ENCODE results near the gene SPATS2. TPM values are rescaled to one million over a fixed set of nuclear protein-coding genes. Genes with fewer than 3 reads are reported as not detected.

Gene SPATS2
- total RNA-seq, 4 donors from 2014 or later, result 5.3 to 7.8 (median 6.7) TPM

DNA sequence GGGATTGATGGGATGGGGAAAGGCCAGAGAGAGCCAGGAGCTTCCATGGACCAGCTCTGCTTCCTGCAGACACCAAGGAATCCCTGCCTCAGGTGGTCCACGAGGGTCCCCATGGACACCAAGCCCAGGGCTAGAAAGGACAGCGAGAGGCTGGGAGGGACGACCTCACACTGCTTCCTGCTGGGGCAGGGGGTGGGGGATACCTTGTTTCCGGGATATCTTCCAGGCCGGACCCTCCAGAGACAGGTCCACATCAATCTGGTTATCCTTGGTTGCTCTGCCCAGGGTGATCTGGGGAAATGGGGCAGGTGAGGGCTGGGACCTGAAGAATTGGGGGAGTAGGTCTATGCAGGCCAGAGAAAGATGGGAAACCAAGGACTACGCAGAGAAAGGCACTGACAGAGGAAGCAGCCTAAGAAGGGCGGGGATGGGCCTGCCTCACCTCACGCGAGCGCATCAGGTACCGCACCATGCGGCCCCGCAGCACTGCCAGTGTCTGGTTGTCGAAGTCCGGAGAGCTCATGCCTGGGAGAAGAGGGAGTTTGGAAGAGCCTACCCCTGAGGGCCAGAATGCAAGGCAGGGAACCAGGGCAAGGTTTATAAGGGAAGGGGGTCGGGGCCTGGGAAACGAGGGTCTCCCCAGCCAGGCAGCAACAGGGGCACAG lies 191.9 kb downstream of the SPATS2 start:
- H3K27me3 ChIP-seq, result no peaks in the 10 kb centered on the region
- DNase-seq (no peak), ATAC-seq (no peak)
- H3K27ac ChIP-seq, result no peak overlapping the region
- no peaks in the 10 kb centered on the region for H3K9me3 ChIP-seq
- H3K4me3 ChIP-seq, result no peak overlapping the region
- intact Hi-C loops (cut with DNase I; ENCODE audit: low total_unique reads), result no loop called here
- in situ Hi-C loops (cut with MboI; ENCODE audit: low sequenced_read_pairs in 4 of 4), result no loop called here
- H3K4me1 ChIP-seq, result peaks cover 5 to 10% of the 10 kb centered on the region in 2 donors
- H3K36me3 ChIP-seq, result peaks cover 0 to 81% of the 10 kb centered on the region in 2 donors
- no peak for TF ChIP-seq POLR2A (IDR thresholded peaks at IDR 0.05)
- TF ChIP-seq, protein P1, sequence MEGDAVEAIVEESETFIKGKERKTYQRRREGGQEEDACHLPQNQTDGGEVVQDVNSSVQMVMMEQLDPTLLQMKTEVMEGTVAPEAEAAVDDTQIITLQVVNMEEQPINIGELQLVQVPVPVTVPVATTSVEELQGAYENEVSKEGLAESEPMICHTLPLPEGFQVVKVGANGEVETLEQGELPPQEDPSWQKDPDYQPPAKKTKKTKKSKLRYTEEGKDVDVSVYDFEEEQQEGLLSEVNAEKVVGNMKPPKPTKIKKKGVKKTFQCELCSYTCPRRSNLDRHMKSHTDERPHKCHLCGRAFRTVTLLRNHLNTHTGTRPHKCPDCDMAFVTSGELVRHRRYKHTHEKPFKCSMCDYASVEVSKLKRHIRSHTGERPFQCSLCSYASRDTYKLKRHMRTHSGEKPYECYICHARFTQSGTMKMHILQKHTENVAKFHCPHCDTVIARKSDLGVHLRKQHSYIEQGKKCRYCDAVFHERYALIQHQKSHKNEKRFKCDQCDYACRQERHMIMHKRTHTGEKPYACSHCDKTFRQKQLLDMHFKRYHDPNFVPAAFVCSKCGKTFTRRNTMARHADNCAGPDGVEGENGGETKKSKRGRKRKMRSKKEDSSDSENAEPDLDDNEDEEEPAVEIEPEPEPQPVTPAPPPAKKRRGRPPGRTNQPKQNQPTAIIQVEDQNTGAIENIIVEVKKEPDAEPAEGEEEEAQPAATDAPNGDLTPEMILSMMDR (IDR thresholded peaks at IDR 0.05 in 4 of 5, conservative IDR thresholded peaks at IDR 0.05 in 1 of 5), result no peak

DNA sequence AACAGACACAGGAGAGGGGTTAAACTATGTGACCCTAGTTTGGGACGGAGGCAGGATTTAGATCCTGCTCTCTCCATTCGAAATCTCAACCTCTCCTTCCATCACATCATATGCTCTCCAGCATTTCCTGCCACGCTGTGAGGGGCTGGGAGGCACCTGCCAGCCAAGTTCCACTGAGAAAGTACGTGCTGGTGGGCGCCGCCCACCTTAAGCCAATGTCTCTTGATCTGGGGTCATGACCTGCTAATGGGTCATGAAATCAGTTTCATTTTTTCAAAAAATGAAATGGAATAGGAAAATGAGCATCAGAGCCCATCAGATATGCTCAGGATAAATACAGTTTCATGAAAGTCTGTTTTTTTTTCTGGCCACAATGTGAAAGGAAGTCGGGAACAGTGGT lies 193.4 kb downstream of the SPATS2 start:
- peaks cover 0 to 86% of the 10 kb centered on the region in 2 donors for H3K36me3 ChIP-seq
- H3K27ac ChIP-seq, result no peak overlapping the region
- H3K4me3 ChIP-seq, result no peak overlapping the region
- DNase-seq (no peak), ATAC-seq (no peak)
- in situ Hi-C loops (cut with MboI; ENCODE audit: low sequenced_read_pairs in 4 of 4), result no loop called here
- no peaks in the 10 kb centered on the region for H3K9me3 ChIP-seq
- H3K4me1 ChIP-seq, result peaks cover 20 to 25% of the 10 kb centered on the region in 2 donors
- intact Hi-C loops (cut with DNase I; ENCODE audit: low total_unique reads), result no loop called here
- TF ChIP-seq POLR2A (IDR thresholded peaks at IDR 0.05), result no peak
- TF ChIP-seq, protein P1 (IDR thresholded peaks at IDR 0.05 in 4 of 5, conservative IDR thresholded peaks at IDR 0.05 in 1 of 5), result no peak
- no peaks in the 10 kb centered on the region for H3K27me3 ChIP-seq

DNA sequence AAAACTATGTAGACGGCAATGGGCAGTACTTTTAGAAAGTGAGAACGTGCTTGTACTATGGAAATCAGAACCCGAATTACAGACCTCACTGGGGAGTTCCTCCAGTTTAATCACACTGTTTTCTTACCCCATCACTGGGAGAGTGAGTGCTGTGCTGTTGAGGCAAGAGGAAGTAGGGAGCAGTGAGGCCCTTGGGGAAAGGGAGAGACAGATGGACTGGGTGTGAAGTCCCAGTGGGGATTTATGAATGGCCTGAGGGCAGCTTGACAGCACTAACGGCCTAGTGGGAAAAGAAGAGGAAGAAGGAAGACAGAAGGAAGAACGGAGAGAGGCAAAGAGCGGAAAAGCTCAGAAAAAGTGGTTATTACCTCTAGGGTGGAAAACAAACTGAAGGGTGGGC lies 195.0 kb downstream of the SPATS2 start:
- ATAC-seq (no peak), DNase-seq (no peak)
- H3K4me3 ChIP-seq, result no peak overlapping the region
- in situ Hi-C loops (cut with MboI; ENCODE audit: low sequenced_read_pairs in 4 of 4), result no loop called here
- no peaks in the 10 kb centered on the region for H3K9me3 ChIP-seq
- intact Hi-C loops (cut with DNase I; ENCODE audit: low total_unique reads), result no loop called here
- H3K36me3 ChIP-seq, result peaks cover 0 to 75% of the 10 kb centered on the region in 2 donors
- TF ChIP-seq, protein P1 (IDR thresholded peaks at IDR 0.05 in 4 of 5, conservative IDR thresholded peaks at IDR 0.05 in 1 of 5), result no peak
- TF ChIP-seq POLR2A (IDR thresholded peaks at IDR 0.05), result no peak
- H3K27ac ChIP-seq, result no peak overlapping the region
- H3K27me3 ChIP-seq, result no peaks in the 10 kb centered on the region
- H3K4me1 ChIP-seq, result peaks cover 36 to 40% of the 10 kb centered on the region in 2 donors

DNA sequence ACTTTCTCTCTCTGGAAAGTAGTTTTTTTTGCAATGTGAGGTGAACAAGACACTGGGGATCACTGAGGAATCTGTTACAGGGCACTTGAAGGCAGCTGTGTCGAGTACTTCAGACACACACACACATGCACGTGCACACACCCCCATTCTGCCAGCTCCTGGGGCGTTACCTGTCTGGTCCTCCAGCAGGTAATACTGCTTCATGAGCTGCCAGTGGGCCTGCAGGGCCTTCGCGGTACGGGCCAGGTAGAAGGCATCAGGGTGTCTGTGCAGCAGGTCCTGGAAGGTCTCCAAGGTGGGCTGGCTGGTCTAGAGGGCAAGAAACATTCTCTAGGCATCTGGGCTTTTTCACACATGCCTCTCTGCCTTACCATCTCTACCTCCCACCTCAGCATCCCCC lies 195.6 kb downstream of the SPATS2 start:
- H3K4me1 ChIP-seq, result peaks cover 37 to 40% of the 10 kb centered on the region in 2 donors
- H3K9me3 ChIP-seq, result no peaks in the 10 kb centered on the region
- H3K4me3 ChIP-seq, result no peak overlapping the region
- DNase-seq, result no peak
- ATAC-seq, result no peak
- no peak for TF ChIP-seq POLR2A (IDR thresholded peaks at IDR 0.05)
- TF ChIP-seq, protein P1 (IDR thresholded peaks at IDR 0.05 in 4 of 5, conservative IDR thresholded peaks at IDR 0.05 in 1 of 5), result no peak
- intact Hi-C loops (cut with DNase I; ENCODE audit: low total_unique reads) (no loop called here), in situ Hi-C loops (cut with MboI; ENCODE audit: low sequenced_read_pairs in 4 of 4) (no loop called here)
- H3K36me3 ChIP-seq, result peaks cover 0 to 69% of the 10 kb centered on the region in 2 donors
- H3K27me3 ChIP-seq, result no peaks in the 10 kb centered on the region
- no peak overlapping the region for H3K27ac ChIP-seq
